COR-L47 (cell line): ENCODE data around the gene PRPF18.
"Not testable (repeated sequence)": the region's sequence is repeated elsewhere in the genome, so short reads cannot be mapped to it uniquely, and the experiment has no call there.

Experiments
- DNase-seq: peaks from one replicate; lab custom pipeline; 2025; lab: John Stamatoyannopoulos, UW

Gene PRPF18

GRCh38 chr10:13586676-13587355, at the start of gene PRPF18:
Gene PRPF18 (plus strand): TSS chr10:13586965. CDS start chr10:13587087, 122 bp downstream.
- DNase-seq: peak; percentile 81

GRCh38 chr10:13537985-13538384, 48.8 kb upstream of the PRPF18 start:
- DNase-seq: not testable (repeated sequence)

GRCh38 chr10:13542533-13542932, 44.2 kb upstream of the PRPF18 start:
- DNase-seq: no peak

- no peak for DNase-seq
Observed at GRCh38 chr10:13550802-13551201, 36.0 kb upstream of the PRPF18 start.

GRCh38 chr10:13555884-13556510, 30.8 kb upstream of the PRPF18 start:
- peak; percentile 58 for DNase-seq

- DNase-seq: no peak
Observed at GRCh38 chr10:13559124-13559700, 27.6 kb upstream of the PRPF18 start.

GRCh38 chr10:13560597-13560996, 26.2 kb upstream of the PRPF18 start:
- no peak for DNase-seq

GRCh38 chr10:13563481-13564445, 23.0 kb upstream of the PRPF18 start:
- DNase-seq: no peak

GRCh38 chr10:13564576-13564975, 22.2 kb upstream of the PRPF18 start:
- DNase-seq: no peak

GRCh38 chr10:13567030-13567429, 19.7 kb upstream of the PRPF18 start:
- no peak for DNase-seq

- no peak for DNase-seq
Observed at GRCh38 chr10:13571541-13571940, 15.2 kb upstream of the PRPF18 start.

GRCh38 chr10:13573960-13574359, 12.8 kb upstream of the PRPF18 start:
- no peak for DNase-seq

- no peak for DNase-seq
Observed at GRCh38 chr10:13585195-13585751, 1.5 kb upstream of the PRPF18 start.

GRCh38 chr10:13585943-13586342, 822 bp upstream of the PRPF18 start:
- DNase-seq: no peak

GRCh38 chr10:13587391-13587790, 626 bp downstream of the PRPF18 start:
- no peak for DNase-seq

- no peak for DNase-seq
Observed at GRCh38 chr10:13589316-13589715, 2.6 kb downstream of the PRPF18 start.

- no peak for DNase-seq
Observed at GRCh38 chr10:13590886-13591285, 4.1 kb downstream of the PRPF18 start.

GRCh38 chr10:13592306-13592705, 5.5 kb downstream of the PRPF18 start:
- no peak for DNase-seq

- DNase-seq: no peak
Observed at GRCh38 chr10:13593535-13593934, 6.8 kb downstream of the PRPF18 start.

- no peak for DNase-seq
Observed at GRCh38 chr10:13594641-13595040, 7.9 kb downstream of the PRPF18 start.

GRCh38 chr10:13597909-13598308, 11.1 kb downstream of the PRPF18 start:
- no peak for DNase-seq
